BJ (cell line): ENCODE data around the gene FAM174B. TPM values are rescaled to one million over a fixed set of nuclear protein-coding genes. Genes with fewer than 3 reads are reported as not detected.

Source experiments
- CTCF ChIA-PET: fragments of 350-600 bp; formaldehyde crosslinking; extraction: SDS; loops from one replicate; lab custom pipeline; 2021; ENCODE audit warnings: antibody characterized with exemption, inconsistent platforms; lab: Yijun Ruan, JAX
- POLR2A ChIA-PET: fragments of 300-600 bp; sonication (Branson Sonifier 250); formaldehyde crosslinking; extraction: SDS; loops from one replicate; lab custom pipeline; 2021; ENCODE audit warnings: antibody characterized with exemption; lab: Charles Lee
- DNase-seq: peaks from one replicate; pipeline ENCODE4 v3.0.0-alpha.2; 2011; ENCODE audit warnings: low read depth
- H3K27me3 ChIP-seq: 2 replicates; pipeline ENCODE4 v1.6.0; 2011; ENCODE audit warnings: low read length; ENCODE audit not compliant: control insufficient read depth, insufficient read depth
- H3K36me3 ChIP-seq: 2 replicates; pipeline ENCODE4 v1.5.1; 2011; ENCODE audit warnings: low read length; ENCODE audit not compliant: control insufficient read depth, insufficient read depth
- H3K4me3 ChIP-seq: 2 replicates; pipeline ENCODE4 v1.5.1; 2011; ENCODE audit warnings: low read depth, mild to moderate bottlenecking, control low read depth, low read length
- polyA plus RNA-seq: library from polyadenylated mRNA; depleted of rRNA; stranded (reverse); fragments of >200 nt; gene quantifications from 2 replicates; pipeline ENCODE4 v1.2.3, GENCODE V29; 2011
- TF ChIP-seq, protein P1 (sequence below): IDR thresholded peaks from 2 replicates; pipeline ENCODE4 v1.5.1; 2011; ENCODE audit warnings: low read depth, mild to moderate bottlenecking, control low read depth, inconsistent platforms, low read length, moderate library complexity; ENCODE audit not compliant: insufficient read depth

Gene FAM174B
- polyA plus RNA-seq, 1 experiment: 5.1 TPM

DNA sequence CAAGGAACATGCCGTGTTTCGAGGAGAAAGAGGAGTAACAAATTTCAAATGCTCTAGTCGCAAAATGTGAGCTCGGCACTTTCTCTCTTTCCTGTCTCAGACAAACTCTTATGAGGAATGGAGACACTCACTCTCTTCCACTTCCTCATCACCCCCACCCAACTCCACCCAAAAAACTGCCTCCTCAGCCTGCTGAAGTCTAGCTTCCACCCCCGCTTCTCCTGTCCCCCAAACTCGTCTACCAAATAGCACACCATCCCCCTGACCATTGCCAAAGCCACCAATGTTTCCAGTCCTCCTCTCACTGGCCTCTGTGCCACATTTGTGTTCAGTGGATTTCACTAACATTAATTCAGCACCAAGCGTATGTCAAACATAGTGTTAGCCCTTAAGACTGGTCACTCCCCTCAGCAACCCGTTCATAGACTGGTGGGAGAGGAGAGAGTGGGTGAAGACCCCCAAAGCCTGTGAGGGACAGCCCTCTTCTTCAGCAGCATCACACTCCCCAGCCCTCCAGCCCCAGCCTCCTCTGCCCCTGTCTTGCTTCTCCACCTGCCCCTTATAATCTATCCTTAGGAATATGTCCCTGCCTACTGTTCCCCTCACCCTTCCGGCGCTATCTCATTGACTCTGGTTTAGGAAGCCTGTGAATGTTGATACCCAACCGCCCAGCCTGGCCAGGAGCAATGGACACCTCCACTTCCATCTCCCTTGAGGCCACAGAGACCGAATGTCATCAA lies 77.3 kb downstream of the FAM174B start:
- Histone ChIP-seq H3K27me3 (no peaks in the 10 kb centered on the region), H3K36me3 (no peaks in the 10 kb centered on the region), H3K4me3 (no peak overlapping the region)
- no peak for DNase-seq
- TF ChIP-seq, protein P1, sequence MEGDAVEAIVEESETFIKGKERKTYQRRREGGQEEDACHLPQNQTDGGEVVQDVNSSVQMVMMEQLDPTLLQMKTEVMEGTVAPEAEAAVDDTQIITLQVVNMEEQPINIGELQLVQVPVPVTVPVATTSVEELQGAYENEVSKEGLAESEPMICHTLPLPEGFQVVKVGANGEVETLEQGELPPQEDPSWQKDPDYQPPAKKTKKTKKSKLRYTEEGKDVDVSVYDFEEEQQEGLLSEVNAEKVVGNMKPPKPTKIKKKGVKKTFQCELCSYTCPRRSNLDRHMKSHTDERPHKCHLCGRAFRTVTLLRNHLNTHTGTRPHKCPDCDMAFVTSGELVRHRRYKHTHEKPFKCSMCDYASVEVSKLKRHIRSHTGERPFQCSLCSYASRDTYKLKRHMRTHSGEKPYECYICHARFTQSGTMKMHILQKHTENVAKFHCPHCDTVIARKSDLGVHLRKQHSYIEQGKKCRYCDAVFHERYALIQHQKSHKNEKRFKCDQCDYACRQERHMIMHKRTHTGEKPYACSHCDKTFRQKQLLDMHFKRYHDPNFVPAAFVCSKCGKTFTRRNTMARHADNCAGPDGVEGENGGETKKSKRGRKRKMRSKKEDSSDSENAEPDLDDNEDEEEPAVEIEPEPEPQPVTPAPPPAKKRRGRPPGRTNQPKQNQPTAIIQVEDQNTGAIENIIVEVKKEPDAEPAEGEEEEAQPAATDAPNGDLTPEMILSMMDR: no peak
- ChIA-PET CTCF (interaction anchor here (0.6 kb wide), 1 partner anchor 134 kb away, joined by 3 read pairs; no protein-coding TSS in a partner anchor), POLR2A (no interaction called here)

DNA sequence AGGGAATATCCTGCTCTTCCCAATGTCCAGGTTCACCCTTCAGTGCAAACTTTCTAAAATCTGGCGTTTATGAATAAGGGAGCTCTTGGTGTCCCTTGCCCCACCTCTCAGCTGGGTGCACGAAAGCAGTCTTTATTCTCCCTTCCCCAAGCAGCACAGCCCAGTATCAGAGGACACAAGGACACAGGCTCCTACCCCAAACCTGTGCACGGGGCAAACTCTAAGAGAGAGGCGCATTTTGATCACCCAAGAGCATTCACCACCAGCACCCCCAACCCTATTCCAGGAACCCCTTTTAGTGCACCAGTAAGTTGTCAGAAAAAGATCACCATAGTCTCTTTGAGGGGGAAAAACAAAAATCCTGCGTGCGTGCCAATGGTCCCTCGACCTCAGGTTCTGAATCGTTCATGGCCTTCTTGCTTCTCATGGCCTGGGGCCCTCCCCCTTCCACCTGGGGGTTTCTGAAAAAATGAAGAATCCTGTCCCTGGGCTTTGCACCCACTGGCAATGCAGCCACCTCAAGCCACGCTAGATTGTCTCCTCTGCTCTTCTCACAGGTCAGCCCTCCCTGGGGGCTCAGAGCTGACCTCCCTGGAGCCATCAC lies 78.9 kb downstream of the FAM174B start:
- CTCF ChIA-PET: no interaction called here
- TF ChIP-seq, protein P1: no peak

DNA sequence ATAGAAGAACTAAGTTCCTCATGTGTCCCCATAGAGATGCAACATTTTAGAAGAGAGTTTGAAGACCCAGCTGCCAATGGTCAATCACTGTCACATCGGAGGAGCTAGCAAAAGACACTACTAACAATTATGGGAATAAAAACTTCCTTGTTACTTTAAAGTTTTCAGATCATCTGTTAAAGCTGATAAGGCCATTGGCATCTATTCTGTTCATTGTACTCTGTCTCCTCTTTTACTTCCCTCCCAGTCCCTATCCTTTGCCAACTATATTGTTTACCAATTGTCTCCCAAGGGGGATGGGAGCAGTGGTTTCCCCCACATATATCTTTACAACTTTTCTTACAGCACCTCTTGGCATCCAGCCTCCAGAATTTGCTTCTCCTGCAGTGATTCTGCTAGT lies 81.0 kb downstream of the FAM174B start:
- TF ChIP-seq, protein P1: no peak
- CTCF ChIA-PET: no interaction called here
- Histone ChIP-seq H3K27me3 (no peaks in the 10 kb centered on the region), H3K36me3 (no peaks in the 10 kb centered on the region), H3K4me3 (no peak overlapping the region)
- no peak for DNase-seq
- POLR2A ChIA-PET: no interaction called here

More for the DNA sequence above, 78.9 kb downstream of the FAM174B start:
- DNase-seq: no peak
- Histone ChIP-seq H3K36me3 (no peaks in the 10 kb centered on the region), H3K27me3 (no peaks in the 10 kb centered on the region), H3K4me3 (no peak overlapping the region)
- POLR2A ChIA-PET: no interaction called here

DNA sequence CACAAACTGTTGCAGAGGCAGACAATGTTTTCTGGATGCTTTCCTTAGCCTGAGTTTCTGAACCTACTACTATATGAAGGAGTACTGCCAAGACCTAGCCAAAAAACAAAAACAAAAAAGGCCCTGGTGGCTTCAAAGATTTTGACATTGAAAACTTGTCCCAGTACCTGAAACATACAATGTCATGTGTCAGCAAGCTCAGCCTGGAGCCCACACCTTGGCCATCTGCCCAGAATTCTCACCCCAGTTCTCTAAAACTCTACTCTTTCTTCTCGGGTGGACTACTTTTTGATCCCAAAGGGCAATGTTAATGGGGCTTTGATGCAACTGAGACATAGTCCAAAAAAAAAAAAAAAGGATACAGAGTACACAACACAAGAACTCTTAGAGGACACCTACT lies 81.4 kb downstream of the FAM174B start:
- H3K4me3 ChIP-seq: no peak overlapping the region
- H3K36me3 ChIP-seq: no peaks in the 10 kb centered on the region
- ChIA-PET POLR2A (no interaction called here), CTCF (no interaction called here)
- TF ChIP-seq, protein P1: no peak
- no peak for DNase-seq
- H3K27me3 ChIP-seq: no peaks in the 10 kb centered on the region

DNA sequence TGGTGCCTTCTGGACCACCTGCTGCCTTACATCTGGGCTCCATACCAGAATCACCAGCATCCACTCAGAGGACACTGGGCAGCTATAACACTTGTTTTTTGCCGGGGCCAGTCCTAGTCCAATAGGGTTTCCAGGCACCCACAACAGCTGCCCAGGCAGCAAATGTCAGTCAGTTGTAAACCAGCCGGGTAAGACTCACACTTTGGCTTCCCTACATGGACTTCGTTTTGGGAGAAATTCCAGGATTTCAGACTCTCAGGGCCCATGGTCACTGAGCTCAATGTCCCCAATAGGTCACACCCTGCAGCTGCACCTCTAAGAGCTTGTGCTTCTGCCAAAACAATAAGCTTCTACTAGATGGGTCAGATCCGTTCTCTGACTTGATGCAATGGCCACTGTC lies 83.8 kb downstream of the FAM174B start:
- Histone ChIP-seq H3K36me3 (no peaks in the 10 kb centered on the region), H3K27me3 (no peaks in the 10 kb centered on the region; the same call in 1 of the 2 replicates), H3K4me3 (no peak overlapping the region)
- CTCF ChIA-PET: interaction anchor here (1.1 kb wide), 1 partner anchor 143 kb away, joined by 3 read pairs; no protein-coding TSS in a partner anchor
- DNase-seq: no peak
- TF ChIP-seq, protein P1: no peak
- POLR2A ChIA-PET: no interaction called here
